Measurements from ENCODE around the gene KAT5. TPM values are rescaled to one million over a fixed set of nuclear protein-coding genes. Genes with fewer than 3 reads are reported as not detected.
"Not testable (repeated sequence)": the region's sequence is repeated elsewhere in the genome, so short reads cannot be mapped to it uniquely, and the experiment has no call there.

The KAT5 gene
- total and polyA plus RNA-seq, 8 donors = 13.3 to 99.1 (median 56.1) TPM

- H3K27me3 ChIP-seq, H3K27ac ChIP-seq, H3K36me3 ChIP-seq, H3K9me3 ChIP-seq: not testable (repeated sequence)
- 9 to 18% (median 15%) methylated on average over 14 of the region's 14 CpGs for WGBS, 5 donors
- intact Hi-C loops (cut with DNase I; ENCODE audit: low total_unique reads) = loop anchor here (10.0 kb wide), 1 partner anchor 82 kb away; no protein-coding TSS in a partner anchor
- H3K4me1 ChIP-seq = peaks cover 6 to 17% (median 12%) of the 10 kb centered on the region in 4 donors
- TF ChIP-seq CTCF (IDR thresholded peaks at IDR 0.05) (peak in 5 of 7 experiments; percentile 41 to 87 (median 69)), POLR2AphosphoS5 (IDR thresholded peaks at IDR 0.05) (peak in 1 of 3 donors; percentile 29)
- peak overlapping the region in 2 of 4 donors; percentile 11 for H3K4me3 ChIP-seq
- DNase-seq = peak; percentile 70 to 80
Observed at GRCh38 chr11:65706303-65706763, 5.7 kb upstream of the KAT5 start.

DNA sequence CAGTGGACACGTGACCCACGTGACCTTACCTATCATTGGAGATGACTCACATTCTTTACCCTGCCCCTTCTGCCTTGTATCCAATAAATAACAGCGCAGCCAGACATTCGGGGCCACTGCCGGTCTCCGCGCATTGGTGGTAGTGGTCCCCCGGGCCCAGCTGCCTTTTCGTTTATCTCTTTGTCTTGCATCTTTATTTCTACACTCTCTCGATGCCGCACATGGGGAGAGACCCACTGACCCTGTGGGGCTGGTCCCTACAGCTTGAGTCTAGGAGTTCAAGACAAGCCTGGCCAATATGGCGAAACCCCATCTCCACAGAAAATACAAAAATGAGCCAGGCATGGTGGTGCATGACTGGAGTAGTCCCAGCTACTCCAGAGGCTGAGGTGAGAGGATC is 5.0 kb upstream of the KAT5 start:
- WGBS, 5 donors = 85 to 97% (median 92%) methylated on average over 10 to 12 of the region's 12 CpGs
- not testable (repeated sequence) for H3K4me3 ChIP-seq, H3K36me3 ChIP-seq, H3K9me3 ChIP-seq, DNase-seq, H3K27ac ChIP-seq, H3K27me3 ChIP-seq
- H3K4me1 ChIP-seq = peaks cover 9 to 20% (median 15%) of the 10 kb centered on the region in 4 donors
- intact Hi-C loops (cut with DNase I; ENCODE audit: low total_unique reads) = loop anchor here (10.0 kb wide), 1 partner anchor 82 kb away; no protein-coding TSS in a partner anchor

- Histone ChIP-seq H3K27me3 (no peaks in the 10 kb centered on the region), H3K4me1 (peaks cover 18 to 31% (median 24%) of the 10 kb centered on the region in 4 donors), H3K9me3 (no peaks in the 10 kb centered on the region), H3K36me3 (peaks cover 3 to 7% (median 6%) of the 10 kb centered on the region in 4 donors), H3K27ac (no peak overlapping the region), H3K4me3 (no peak overlapping the region)
- 75 to 86% (median 85%) methylated on average over 5 of the region's 5 CpGs for WGBS, 5 donors
- intact Hi-C loops (cut with DNase I; ENCODE audit: low total_unique reads) = loop anchor here (10.0 kb wide), 1 partner anchor 84 kb away; no protein-coding TSS in a partner anchor
- no peak for DNase-seq
- TF ChIP-seq POLR2AphosphoS5 (IDR thresholded peaks at IDR 0.05) (no peak), CTCF (IDR thresholded peaks at IDR 0.05) (no peak), POLR2A (IDR thresholded peaks at IDR 0.05) (no peak), EP300 (IDR thresholded peaks at IDR 0.05) (no peak)
Observed at GRCh38 chr11:65708451-65708850, 3.6 kb upstream of the KAT5 start.

DNA sequence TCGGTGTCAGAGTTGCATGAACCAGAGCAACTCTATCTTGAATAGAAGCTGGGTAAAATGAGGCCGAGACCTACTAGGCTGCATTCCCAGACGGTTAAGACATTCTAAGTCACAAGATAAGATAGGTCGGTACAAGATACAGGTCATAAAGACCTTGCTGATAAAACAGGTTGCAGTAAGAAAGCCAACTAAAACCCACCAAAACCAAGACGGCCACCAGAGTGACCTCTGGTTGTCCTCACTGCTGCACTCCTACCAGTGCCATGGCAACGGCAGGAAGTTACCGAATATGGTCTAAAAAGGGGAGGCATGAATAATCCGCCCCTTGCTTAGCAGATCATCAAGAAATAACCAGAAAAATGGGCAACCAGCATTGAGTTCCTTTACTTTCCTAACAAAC is 2.4 kb upstream of the KAT5 start:
- Histone ChIP-seq H3K36me3 (peaks cover 12 to 19% (median 18%) of the 10 kb centered on the region in 4 donors), H3K27ac (no peak overlapping the region), H3K27me3 (no peaks in the 10 kb centered on the region), H3K4me1 (peaks cover 20 to 36% (median 29%) of the 10 kb centered on the region in 4 donors), H3K4me3 (no peak overlapping the region), H3K9me3 (no peaks in the 10 kb centered on the region)
- TF ChIP-seq EP300 (IDR thresholded peaks at IDR 0.05) (no peak), CTCF (IDR thresholded peaks at IDR 0.05) (no peak), POLR2A (IDR thresholded peaks at IDR 0.05) (no peak), POLR2AphosphoS5 (IDR thresholded peaks at IDR 0.05) (no peak)
- WGBS, 5 donors = 39 to 50% (median 45%) methylated on average over 8 of the region's 8 CpGs
- DNase-seq = no peak
- intact Hi-C loops (cut with DNase I; ENCODE audit: low total_unique reads) = loop anchor here (5.0 to 10.0 kb wide), 2 partner anchors 85 to 108 kb away; no protein-coding TSS in a partner anchor

- DNase-seq = no peak
- Histone ChIP-seq H3K4me1 (peaks cover 20 to 36% (median 29%) of the 10 kb centered on the region in 4 donors), H3K4me3 (no peak overlapping the region), H3K27me3 (no peaks in the 10 kb centered on the region), H3K27ac (peak overlapping the region in 3 of 5 donors; percentile 98 to 99 (median 99)), H3K36me3 (peaks cover 19 to 27% (median 26%) of the 10 kb centered on the region in 4 donors), H3K9me3 (no peaks in the 10 kb centered on the region)
- no peak for TF ChIP-seq POLR2AphosphoS5 (IDR thresholded peaks at IDR 0.05)
- TF ChIP-seq EP300 (IDR thresholded peaks at IDR 0.05) = no peak
- TF ChIP-seq CTCF (IDR thresholded peaks at IDR 0.05) = no peak
- TF ChIP-seq POLR2A (IDR thresholded peaks at IDR 0.05) = no peak
- 72 to 88% (median 81%) methylated on average over 3 of the region's 3 CpGs for WGBS, 5 donors
- intact Hi-C loops (cut with DNase I; ENCODE audit: low total_unique reads) = loop anchor here (5.0 kb wide), 1 partner anchor 107 kb away; no protein-coding TSS in a partner anchor
Observed at GRCh38 chr11:65710421-65710820, 1.6 kb upstream of the KAT5 start.
